D721Med (cell line): ENCODE measurements around the gene CPB2.

Source experiments
- DNase-seq: peaks from one replicate; pipeline ENCODE4 v3.0.0; 2011; ENCODE audit warnings: low spot score; ENCODE audit not compliant: insufficient read length
- FAIRE-seq: peaks from 2 replicates; lab custom pipeline; 2011; peaks lifted over from hg19 to GRCh38; lab: Jason Lieb, UNC
- TF ChIP-seq, protein P1 (sequence below): IDR thresholded peaks from 2 replicates; pipeline ENCODE4 v1.5.1; 2012; ENCODE audit warnings: mild to moderate bottlenecking, control low read depth; ENCODE audit not compliant: insufficient read depth; ENCODE audit errors: missing control alignments

CPB2 gene

DNA sequence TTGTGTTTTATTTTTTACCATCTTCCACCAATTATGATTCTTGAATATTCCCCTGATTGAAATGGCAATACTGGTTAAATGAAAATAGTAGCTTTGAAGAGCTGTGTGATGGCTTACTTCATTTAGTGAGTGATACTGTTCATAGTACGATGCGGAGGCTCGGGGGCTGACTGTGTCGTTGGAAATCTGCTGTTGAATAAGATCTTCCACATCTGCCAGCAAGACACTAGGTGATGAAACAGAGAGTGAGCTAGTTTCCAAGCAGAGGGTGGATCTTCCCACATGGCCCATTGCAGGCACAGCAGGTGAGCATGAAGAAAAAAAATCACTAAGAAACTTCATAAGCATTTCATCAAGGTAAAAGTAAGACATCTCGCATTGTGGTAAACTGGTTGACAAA is 22.5 kb downstream of the CPB2 start:
- TF ChIP-seq, protein P1, sequence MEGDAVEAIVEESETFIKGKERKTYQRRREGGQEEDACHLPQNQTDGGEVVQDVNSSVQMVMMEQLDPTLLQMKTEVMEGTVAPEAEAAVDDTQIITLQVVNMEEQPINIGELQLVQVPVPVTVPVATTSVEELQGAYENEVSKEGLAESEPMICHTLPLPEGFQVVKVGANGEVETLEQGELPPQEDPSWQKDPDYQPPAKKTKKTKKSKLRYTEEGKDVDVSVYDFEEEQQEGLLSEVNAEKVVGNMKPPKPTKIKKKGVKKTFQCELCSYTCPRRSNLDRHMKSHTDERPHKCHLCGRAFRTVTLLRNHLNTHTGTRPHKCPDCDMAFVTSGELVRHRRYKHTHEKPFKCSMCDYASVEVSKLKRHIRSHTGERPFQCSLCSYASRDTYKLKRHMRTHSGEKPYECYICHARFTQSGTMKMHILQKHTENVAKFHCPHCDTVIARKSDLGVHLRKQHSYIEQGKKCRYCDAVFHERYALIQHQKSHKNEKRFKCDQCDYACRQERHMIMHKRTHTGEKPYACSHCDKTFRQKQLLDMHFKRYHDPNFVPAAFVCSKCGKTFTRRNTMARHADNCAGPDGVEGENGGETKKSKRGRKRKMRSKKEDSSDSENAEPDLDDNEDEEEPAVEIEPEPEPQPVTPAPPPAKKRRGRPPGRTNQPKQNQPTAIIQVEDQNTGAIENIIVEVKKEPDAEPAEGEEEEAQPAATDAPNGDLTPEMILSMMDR, result no peak
- DNase-seq, result no peak
- no peak for FAIRE-seq

DNA sequence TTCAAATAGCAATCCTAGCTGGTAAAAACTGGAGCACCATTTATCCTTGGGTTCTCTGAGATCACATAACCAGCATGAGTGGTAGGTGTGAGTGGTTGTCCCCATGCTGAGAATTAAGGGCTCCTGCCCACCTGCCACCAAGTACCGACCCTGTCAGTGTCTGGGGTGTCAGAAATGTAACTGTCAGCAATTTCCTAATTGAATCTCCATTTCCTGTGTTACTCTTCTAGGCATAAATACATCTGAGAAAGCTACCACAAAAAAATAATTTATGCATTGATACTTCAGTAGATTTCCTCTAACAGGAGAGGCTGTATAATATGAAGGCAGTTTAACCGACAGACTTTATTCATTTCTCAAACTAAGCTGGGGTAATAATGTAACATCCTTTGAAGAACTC is 25.1 kb downstream of the CPB2 start:
- FAIRE-seq (no peak), DNase-seq (no peak)
- TF ChIP-seq, protein P1, result no peak

DNA sequence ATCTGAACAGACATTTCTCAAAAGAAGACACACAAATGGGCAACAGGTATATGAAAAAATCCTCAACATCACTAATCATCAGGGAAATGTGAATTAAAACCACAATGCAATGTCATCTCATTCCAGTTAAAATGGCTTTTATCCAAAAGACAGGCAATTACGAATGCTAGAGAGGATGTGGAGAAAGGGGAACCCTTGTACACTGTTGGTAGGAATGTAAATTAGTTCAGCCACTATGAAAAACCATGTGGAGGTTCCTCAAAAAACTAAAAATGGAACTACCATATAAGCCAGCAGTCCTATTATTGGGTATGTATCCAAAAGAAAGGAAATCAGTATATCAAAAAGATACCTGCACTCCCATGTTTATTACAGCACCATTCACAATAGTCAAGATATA is 27.6 kb downstream of the CPB2 start:
- TF ChIP-seq, protein P1, result no peak
- no peak for DNase-seq
- FAIRE-seq, result no peak

DNA sequence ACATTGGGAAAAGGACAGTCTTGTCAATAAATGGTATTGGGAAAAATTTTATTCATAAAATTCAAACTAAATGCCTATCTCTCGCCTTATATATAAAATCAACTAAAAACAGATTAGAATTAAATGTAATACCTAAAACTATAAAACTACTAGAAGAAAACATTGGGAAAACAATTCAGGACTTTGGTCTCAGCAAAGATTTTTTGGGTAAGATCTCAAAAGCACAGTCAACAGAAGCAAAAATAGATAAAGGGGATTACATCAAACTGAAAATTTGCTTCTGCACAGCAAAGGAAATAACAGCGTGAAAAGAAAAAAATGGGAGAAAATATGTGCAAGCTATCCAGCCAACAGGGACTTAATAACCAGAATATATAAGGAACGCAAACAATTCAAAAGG is 28.0 kb downstream of the CPB2 start:
- TF ChIP-seq, protein P1, result no peak
- FAIRE-seq, result no peak
- no peak for DNase-seq

DNA sequence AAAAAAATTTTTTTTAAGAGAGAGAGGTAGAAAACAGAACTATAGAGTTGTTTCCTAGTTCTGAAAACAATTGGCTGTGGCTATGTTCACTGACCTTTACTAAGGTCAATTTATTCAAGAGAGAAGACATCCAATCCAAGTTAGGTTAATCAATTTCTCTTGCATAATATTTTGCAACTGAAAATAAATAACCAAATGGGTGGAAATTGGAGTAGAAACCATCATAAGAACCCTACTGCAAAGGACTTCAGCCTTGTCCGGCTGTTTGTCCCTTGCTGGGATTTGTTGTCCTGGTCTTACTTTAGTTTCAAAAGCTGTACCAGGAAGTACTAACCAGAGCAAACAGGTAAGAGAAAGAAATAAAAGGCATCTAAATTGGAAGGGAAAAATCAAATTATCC is 29.0 kb downstream of the CPB2 start:
- no peak for DNase-seq
- TF ChIP-seq, protein P1, result no peak
- FAIRE-seq, result no peak

DNA sequence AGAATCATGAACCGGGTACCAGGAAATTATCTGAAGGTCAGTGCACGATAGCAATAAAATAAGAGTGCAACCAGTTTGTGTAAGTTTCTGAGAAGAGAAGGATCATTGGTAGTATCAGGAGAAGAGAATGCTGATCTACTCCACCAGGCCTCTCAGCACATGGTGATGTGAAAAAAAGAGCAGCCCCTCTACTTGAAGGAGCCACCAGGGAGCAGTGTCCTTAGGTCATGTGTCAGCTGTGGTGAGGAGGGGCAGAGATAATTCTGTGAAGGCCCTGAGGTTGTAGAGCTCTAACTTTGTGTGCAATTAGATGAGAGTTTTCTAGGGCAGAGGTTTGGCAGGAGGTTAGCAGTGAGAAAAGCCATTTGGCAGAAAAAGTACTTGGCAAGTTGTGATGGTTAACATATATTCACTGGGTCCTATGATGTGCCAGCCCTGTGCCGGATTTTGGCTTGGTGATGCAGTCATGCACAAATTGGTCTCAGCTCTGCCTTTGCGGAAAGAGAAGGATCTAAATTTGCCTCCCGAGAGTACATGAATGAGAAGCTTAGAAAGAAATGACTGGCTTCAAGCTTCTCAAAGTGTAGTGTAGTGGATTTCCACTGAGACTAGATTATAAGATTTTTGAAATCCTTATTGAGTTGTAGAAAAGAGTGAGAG is 33.1 kb downstream of the CPB2 start:
- TF ChIP-seq, protein P1, result no peak
- no peak for DNase-seq
- no peak for FAIRE-seq

DNA sequence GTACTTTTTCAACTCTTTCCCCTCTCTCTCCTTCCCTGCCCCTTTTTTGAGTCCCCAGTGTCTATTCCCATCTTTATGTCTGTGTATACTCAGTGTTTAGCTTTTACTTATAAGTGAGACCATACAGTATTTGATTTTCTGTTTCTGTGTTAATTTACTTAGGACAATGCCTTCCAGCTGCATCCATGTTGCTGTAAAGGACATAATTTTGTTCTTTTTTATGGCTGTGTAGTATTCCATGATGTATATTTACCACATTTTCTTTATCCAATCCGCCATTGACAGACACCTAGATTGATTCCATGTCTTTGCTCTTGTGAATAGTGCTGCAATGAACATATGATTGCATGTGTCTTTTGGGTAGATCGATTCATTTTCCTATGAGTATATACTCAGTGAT is 41.5 kb downstream of the CPB2 start:
- TF ChIP-seq, protein P1, result no peak
- FAIRE-seq (no peak), DNase-seq (no peak)
